Gastroesophageal sphincter (tissue), 3 donors: ENCODE data around the gene RPS6KB2.

ENCODE experiments used
- CTCF ChIP-seq, 4 experiments: fragments of 200-600 bp in 2 of 4; fragments of 450-650 bp in 2 of 4; sonication (generic) in 1 of 4; IDR thresholded peaks; one replicate each; pipeline ENCODE4 v1.5.1; 2017 to 2019; ENCODE audit warnings: antibody characterized with exemption in 4 of 4, mild to moderate bottlenecking in 2 of 4, moderate library complexity in 2 of 4
- POLR2A ChIP-seq, 2 donors: fragments of 450-650 bp; IDR thresholded peaks; one replicate each; pipeline ENCODE4 v1.6.1; 2017; ENCODE audit warnings: antibody characterized with exemption in 2 of 2, mild to moderate bottlenecking in 2 of 2, moderate library complexity in 1 of 2
- POLR2AphosphoS5 ChIP-seq: sonication (generic); formaldehyde crosslinking; IDR thresholded peaks from one replicate; pipeline ENCODE4 v1.6.1; 2017; ENCODE audit warnings: antibody characterized with exemption

DNA sequence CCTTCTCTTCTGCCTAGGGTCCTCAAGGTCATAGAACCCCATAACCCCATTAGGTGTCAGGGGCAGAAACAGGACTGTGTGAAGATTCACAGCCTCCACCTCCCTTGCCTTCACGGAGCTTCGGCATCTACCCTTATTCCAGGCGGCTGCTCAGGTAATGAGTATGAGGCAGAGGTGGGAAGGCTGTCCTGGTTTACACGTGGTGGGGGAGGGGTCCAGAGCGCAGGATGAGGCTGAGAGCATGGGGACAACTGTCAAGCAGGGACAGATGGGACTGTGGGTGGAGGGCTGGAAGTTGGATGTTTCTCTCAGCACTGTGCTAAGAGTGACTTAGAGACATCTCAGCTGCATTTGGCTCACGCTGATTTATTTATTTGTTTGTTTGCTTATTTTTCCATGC is 40.8 kb upstream of the RPS6KB2 start:
- no peak for TF ChIP-seq CTCF (IDR thresholded peaks at IDR 0.05)
- TF ChIP-seq POLR2AphosphoS5: no peak
- no peak for TF ChIP-seq POLR2A (IDR thresholded peaks at IDR 0.05)
